HG03378 (cell line): ENCODE data around the gene CENPM.
"Not testable (repeated sequence)": the region's sequence is repeated elsewhere in the genome, so short reads cannot be mapped to it uniquely, and the experiment has no call there.

ENCODE experiments used
- ATAC-seq: cut with Tn5 transposase; IDR thresholded peaks from one replicate; pipeline ENCODE4 v1.9.1; 2021; ENCODE audit warnings: mild to moderate bottlenecking, moderate library complexity; ENCODE audit not compliant: unreplicated experiment

CENPM gene

DNA sequence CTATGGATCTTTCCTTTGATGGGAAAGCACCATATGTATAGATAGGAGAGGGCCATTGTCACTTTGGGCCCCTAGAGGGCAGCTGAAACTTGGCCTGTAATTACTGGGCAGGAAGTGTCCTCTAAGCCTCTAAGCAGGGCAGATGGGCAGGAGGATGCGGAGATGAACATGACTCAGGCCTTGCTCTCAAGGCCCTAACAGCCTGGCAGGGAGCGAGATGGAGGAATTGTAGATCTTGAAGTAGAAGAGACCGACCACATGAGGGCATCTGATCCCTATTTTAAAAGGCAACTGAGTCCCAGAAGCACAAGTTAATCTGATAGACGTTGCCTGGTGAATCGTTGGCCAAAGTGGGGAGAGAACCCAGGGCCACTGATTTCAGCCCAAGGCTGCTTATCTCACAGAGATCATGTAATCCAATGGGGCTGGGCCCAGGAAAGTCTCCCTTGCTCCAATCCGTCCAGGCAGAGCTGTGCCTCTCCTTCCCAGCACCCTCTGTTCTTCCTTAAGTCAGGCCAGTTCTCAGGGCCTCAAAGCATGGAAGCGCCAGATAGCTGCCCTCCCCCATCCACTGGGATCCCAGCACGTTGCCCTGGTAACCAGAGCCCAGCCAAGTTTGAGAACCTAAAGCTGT, 19.8 kb upstream of the CENPM start:
- no peak for ATAC-seq

DNA sequence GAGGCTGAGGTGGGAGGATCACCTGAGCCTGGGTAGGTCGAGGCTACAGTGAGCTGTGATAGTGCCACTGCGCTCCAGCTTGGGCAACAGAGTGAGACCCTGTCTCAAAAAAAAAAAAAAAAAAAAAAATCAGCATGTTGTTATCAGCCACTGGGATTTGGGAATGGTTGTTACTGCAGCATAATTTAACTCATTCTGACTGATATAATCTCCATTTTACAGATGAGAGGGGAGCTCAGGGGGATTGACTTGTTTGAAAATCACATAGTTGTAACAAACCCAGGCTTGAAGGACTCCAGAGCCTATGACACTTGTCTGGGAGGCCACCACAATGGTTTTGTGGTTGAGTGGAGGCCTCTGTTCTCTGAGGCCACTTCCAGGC, 19.3 kb upstream of the CENPM start:
- no peak for ATAC-seq

DNA sequence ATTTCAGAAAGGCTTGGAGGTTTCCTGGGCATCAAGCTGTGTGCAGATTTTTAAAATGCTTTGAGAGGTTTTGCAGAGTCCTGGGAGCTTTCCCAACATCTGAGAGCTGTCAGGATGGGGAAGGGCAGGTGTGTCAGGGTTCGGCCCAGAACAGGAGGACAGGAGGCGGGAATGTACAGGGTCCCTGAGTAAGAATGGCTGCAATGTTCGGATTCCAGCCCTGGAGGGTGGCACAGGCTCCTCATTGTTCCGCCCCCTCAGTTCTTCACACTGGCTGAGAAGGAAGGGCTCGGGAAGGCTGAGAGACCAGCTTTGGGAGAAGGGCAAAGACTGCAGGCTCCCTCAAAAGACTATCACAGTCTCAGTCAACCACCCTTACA, 17.1 kb upstream of the CENPM start:
- ATAC-seq, result no peak

DNA sequence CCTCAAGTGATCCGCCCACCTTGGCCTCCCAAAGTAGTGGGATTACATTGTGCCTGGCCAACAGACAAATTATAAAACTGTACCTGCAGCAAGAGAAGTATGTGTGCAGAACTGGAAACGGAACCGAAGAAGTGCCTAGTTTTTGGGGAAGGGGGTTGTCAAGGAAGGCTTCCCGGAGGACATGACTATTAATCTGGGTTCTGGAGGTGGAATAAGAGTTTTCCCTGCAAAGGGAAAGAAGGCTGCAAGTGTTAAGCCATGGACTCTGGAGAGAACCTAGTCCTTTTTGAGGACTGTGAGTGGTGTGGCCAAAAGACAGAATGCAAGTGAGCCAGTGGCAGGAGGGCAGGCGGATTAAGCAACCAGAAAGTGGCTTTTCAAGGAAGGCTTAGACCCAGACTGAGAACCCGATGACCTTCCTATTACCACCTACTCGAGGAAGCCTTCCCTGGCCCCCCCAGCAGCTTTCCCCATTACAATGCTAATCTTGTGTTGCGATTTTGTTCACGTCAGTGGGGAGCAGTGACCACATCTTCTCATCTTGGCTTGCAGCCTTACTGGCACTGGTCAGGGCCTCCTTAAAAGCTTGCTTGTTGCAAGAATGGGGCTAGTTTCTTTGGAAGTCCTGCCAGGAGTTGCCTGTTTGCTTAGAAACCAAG, 16.6 kb upstream of the CENPM start:
- ATAC-seq, result no peak

DNA sequence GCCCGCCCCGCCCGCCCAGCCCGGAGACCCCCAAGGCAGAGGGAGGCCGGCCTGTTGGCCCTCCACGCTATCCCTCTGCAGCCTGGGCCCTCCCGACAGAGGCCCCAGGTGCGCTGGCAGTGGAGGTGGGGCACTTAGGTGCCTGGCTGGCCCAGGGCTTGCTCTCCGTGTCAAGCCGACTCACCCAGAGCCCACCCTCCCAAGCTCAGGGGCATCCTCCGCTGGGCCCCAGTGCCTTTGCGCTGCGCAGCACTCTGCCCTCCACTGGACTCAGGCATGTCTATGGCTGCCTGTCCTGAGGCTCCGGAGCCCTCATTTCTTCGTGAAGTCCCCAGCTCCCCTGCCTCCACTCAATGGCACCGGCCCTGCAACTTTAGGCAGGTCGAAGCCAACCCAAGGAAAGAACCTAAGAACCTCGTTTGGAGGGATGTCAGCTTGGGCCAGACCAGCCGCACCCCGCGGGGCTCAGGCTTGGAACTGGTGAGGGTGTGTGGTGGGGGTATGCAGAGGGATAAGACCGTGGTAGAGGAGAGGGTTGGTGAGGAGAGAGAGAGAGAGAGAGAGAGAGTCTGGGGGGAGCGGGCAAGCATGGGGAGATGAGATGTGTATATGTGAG, 11.1 kb upstream of the CENPM start:
- ATAC-seq, result no peak

DNA sequence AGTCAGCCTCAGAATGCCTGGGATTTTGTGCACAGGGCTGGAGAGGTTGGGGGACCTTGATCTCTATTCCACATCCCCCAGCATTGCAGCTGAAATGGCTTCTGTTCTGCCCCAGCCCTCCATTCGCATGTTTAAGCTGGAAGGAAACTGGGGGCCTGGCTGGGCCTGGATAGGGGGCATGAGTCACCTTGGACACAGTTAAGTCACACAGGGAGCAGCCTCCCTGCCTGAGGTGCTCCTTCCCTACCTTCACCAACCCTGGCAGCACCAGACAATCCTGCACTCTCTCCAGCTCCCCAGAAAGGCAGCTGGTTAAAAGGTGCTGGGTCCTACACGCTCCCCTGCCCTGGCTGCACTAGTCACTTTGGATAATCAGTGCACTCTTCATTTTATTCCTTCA, 5.8 kb upstream of the CENPM start:
- ATAC-seq, result no peak

DNA sequence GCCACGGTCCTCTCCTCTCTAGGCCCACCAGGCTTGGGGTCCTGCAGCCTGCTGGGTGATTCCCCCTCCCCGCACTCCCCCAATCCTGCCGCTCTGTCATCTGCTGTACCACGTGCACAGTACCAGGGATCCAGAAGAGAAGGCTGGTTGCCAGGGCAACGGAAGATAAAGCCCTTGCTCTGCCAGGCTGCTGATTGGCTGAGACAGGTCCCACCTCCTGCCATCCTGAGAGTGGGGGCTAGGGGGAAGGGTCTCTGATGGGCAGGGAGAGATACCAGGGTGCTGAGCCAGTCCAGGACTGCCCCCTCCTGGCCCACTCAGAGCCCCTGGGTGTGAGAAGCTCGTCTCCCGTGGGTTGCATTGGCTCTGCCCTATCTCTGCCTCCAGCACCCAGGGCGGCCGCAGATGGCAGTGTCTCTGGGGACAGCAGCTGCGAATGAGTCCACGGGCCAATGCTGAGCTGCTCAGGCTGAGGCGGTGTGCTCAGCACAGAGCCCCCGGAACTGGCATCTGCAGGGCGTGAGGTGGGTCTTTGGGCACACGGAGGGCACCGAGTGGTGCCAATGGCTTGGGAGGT, 5.0 kb upstream of the CENPM start, which contains the start of gene SMIM45:
SMIM45 (plus strand) TSS at position 253 of the 577 bp plus-strand sequence.
- no peak for ATAC-seq

DNA sequence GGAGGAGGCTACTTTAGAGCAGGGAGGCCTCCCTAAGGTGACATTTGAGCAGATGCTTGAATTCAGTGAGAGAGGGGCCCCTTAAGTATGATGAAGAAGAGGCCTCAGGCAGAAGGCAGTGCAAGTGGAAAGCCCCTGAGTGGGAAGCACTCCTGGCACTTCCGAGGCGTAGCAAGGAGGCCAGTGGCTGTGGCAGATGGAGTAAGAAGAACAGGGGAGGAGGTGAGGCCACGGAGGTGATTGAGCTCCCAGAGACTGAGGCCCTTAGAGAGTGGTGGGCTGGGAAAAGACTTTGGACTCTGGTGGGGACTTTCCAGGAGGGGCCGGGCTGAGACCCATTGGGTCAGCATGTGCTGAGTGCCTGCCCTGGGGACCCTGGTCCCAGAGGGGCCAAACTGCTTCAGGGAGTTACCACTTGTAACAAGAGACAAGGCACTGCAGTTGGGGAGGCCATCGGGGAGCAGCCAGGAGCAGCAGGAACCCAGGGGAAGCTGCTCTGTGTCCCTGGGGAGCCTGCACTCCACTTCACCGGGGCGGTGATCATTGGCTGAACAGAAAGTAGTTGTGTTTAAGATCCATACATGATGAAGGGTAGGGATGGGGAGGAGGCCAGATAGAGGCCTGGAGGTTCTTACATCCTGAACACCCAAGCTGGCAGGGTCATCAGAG, 2.5 kb upstream of the CENPM start:
- no peak for ATAC-seq

DNA sequence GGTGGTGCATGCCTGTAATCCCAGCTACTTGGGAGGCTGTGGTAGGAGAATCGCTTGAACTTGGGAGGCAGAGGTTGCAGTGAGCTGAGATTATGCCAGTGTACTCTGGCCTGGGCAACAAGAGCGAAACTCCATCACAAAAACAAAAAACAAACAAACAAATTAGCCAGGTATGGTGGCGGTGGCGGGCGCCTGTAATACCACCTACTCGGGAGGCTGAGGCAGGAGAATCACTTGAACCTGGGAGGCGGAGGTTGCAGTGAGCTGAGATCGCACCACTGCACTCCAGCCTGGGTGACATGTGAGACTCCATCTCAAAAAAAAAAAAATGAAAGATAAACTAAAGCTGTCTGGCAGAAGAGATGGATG, 2.0 kb upstream of the CENPM start:
- not testable (repeated sequence) for ATAC-seq

DNA sequence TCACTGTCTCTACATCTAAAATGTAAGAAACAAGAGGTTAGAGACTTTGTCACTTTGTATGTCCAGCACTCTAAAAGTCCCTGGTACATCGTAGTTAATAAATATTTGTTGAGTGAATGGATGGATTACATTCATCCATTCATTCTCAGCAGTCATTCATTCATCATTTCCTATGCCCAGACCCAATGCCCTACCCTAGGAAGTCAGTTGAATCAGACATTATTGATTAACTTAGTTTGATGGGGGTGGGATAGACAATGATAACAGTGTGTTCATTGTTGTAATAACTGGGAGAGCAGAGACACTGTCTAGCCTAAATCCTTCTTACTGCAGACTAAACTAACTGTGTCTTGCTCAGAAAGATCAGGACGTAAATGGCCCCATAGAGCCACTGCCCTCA, 1.2 kb upstream of the CENPM start:
- ATAC-seq, result no peak

DNA sequence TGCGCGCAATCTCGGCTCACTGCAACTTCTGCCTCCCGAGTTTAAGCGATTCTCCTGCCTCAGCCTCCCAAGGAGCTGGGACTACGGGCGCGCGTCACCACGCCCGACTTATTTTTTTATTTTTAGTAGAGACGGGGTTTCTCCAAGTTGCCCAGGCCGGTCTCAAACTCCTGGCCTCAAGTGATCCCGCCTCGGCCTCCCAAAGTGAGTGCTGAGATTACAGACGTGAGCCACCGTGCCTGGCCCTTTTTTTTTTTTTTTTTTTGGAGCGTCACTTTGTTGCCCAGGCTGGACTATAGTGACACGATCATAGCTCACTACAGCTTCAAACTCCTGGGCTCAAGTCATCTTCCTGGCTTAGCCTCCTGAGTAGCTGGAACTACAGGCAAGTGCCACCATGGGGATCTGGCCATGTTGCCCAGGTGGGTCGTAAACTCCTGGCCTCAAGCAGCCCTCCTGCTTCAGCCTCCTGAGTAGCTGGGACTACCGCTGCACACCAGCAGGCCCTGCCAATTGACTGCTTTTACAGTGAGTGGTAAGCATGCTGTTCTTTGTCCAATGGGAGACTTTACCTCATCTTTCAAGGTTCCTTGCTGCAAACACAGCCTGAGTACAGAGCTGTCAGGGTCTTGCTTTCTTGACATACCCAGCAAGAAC, 600 bp upstream of the CENPM start:
- no peak for ATAC-seq

DNA sequence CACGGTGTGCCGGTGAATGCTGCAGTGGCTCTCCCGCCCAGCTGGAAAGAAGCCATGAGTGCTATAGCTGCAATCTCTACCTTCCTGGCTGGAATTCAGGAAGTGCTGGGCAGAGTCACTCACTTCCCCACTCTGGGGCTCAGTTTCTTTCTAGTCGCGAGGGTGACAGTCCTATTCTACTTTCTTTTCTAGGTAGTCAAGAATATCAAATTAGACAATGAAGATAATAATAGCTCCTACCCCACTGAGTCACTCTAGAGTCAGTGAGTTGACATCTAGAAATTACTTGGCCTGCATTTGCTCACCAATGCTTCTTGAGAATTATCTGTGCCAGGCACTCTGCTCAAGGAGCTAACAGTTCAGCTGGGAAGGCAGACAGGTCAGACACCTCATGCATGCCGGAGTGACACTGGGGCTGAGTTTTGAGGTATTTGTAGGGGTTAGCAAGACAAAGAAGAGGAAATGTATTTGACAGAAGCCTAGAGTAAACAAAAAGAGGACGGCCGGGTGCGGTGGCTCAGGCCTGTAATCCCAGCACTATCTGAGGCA, 3.2 kb downstream of the CENPM start:
- ATAC-seq, result no peak

DNA sequence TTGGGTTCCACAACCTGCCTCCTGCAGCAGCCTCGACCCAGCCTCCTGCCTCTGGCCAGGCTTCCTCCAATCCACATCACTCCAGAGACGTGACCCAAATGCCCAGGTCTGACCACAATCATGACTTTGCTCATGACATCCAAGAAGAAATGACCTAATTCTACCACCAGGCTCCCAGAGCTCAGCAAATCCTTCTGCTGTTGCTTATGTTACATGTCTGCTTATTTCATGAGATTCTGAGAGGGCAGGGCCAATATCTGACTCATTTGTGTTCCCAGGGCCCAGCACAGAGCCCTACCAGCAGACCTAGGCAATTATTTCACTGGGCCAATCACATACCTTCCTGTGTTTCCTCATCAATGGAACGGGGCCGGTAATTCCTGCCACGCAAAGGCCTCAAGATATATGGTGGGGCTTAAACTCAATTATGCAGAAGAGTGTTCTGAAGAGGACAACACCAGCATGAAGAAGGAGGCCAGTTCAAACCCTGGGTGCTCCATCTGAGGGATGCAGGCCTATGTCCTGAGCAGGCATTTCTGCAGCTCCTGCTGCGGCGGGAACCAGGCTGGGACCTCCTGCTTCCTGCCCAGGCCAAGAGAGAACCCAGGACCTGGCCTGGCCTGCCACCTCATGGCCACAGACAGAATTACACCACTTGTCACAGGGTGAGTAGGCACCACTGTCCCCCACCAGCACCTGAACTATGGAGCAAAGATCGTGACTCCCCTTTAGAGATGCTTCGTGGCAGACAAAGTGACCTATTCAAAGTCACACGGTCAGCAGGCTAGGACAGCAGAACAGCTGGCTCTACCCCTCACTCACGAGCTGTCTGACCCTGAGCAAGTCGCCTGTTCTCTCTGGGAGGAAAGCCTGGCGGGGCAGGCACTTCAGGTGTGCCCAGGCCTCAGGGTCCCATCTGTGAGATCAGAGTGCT, 5.9 kb downstream of the CENPM start:
- ATAC-seq, result peak; percentile 28

DNA sequence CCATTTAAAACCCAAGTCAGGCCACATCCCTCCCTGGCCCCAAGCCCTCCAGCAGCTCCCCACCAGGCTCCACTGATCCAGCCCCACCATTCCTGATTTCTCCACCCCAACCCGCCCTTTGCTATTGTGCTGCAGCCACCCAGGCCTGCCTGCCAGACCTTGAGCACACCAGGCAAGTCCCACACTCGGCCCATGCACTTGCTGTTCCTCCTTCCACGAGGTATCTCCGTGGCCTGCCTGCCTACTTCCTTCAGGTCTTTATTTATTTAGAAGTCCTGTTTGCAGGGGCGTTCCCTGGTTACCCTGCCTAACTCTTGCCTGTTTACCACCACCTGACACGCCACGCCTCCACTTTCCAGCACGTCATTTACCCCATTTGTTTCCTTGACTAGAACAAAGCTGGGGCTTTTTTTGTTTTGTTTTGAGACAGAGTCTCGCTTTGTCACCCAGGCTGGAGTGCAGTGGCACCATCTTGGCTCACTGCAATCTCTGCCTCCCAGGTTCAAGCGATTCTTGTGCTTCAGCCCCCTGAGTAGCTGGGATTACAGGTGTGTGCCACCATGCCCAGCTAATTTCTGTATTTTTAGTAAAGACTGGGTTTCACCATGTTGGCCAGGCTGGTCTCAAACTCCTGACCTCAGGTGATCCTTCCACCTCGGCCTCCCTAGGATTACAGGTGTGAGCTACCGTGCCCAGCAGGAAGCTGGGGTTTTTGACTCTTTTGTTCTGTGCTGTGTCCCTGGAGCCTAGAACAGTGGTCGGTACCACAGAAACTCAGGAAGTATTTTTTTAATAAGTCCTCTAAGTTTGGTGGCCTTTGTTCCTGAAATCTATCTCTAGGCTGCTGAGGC, 6.7 kb downstream of the CENPM start:
- ATAC-seq, result peak; percentile 56

DNA sequence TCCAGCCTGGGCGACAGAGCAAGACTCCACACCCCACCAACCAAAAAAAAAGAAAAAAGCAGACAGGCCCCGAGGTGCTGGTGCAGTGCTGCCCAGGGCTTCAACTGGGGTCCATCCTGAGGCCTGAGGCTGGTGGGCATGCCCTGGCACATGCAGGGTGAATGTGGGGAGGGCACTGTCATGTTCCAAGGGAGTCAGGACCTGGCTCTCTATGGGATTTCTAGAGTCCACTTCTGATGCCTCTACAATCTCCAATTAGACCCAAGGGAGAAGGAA, 10.1 kb downstream of the CENPM start:
- no peak for ATAC-seq

DNA sequence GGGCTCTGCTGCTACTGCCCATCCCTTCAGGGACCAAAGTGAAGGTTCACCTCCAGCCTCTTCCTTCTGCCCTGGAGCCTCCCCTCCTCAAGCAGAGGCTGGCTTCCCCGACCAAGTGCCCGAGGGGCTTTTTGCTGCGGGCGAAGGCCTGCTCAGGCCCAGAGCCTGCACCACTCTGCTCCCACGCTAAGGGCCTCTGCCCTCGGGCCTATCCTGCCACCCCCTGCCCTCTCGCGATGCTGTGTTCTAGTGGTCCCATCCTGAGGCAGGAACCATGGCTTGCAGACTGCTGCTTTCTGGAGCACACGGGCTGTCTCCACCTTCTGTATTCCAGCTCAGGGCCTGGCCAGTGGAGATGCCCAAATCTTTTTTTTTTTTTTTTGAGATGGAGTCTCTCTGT, 11.4 kb downstream of the CENPM start:
- no peak for ATAC-seq

DNA sequence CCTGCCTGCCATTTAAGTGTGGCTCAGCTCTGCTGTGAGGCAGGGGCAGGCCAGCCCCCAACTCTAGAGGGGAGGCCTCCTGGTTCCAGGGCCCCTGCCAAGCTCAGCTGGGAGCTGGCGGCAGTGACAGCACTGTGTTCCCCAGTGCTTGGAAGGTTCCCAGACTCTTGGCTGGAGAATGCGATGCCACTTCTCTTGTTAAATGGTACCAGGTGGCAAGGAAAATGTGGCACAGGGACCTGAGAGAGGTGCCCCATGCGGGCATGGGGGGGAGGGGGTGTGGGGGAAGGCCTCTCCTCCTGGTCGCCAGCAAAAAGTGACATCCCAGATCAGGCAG, 12.0 kb downstream of the CENPM start:
- ATAC-seq, result no peak

DNA sequence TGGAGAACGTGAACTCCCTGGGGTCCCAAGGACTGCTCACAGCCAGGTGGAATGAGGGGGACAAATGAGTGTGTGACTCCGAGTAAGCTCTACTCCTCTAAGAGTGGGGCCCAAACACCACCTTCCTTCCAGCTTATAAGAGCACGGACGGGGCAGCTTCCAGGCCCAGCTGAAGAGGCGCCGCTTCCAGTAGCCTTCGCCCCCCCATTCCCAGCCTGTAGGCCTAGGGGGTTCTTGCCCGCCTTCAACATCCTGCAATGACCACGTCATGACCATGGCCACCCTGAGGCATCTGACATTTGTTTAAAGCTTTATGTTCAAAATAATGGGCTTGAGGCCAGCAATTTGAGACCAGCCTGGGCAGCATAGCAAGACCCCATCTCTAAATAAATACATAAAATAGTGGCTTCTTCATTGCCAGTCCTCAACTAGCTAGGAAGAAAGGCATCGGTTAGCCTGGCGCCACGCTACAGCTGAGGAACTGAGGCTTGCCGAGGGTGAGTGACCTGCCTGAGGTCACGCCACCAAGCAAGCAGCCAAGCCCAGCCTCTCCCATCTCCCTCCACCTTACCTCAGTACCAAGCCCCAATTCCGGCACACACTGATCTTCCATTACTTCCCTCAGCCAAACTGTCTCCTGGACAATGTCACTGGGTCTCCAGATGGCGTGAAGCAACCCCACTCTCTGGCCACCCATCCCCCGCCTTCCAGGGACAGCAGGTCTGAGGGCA, 12.5 kb downstream of the CENPM start:
- no peak for ATAC-seq
